Keratinocyte (primary cell): ENCODE results near the gene KLK6.
A peak's percentile ranks its signal among the peaks of the same experiment; 100 is the strongest.

Experiments used
- CTCF ChIP-seq, 3 experiments: IDR thresholded peaks in 1 of 3; conservative IDR thresholded peaks in 1 of 3; optimal IDR thresholded peaks in 1 of 3; 2 replicates in 2 of 3; 3 replicates in 1 of 3; pipeline versions ENCODE3 to v1.5.1; 2011; ENCODE audit warnings: low read length in 3 of 3, mild to moderate bottlenecking in 3 of 3, moderate library complexity in 2 of 3, control low read depth in 1 of 3, inconsistent platforms in 1 of 3; ENCODE audit not compliant: insufficient read depth in 2 of 3; ENCODE audit errors: extremely low read depth in 1 of 3
- EZH2 ChIP-seq: IDR thresholded peaks from one replicate; pipeline ENCODE4 v1.6.1; 2012; ENCODE audit warnings: inconsistent platforms, mild to moderate bottlenecking, low read length, moderate library complexity

GRCh38 chr19:50932690-50933083, 36.7 kb downstream of the KLK6 start:
- TF ChIP-seq CTCF (optimal IDR thresholded peaks at IDR 0.05 in 1 of 3, IDR thresholded peaks at IDR 0.05 in 1 of 3, conservative IDR thresholded peaks at IDR 0.05 in 1 of 3; ENCODE audit: extremely low read depth in 1 of 3, insufficient read depth in 2 of 3, low read length in 3 of 3) (peak in 1 of 3 experiments; percentile 46), EZH2 (no peak)
